GM19239 (cell line): ENCODE data around the gene KLK15.
"Not testable (repeated sequence)": the region's sequence is repeated elsewhere in the genome, so short reads cannot be mapped to it uniquely, and the experiment has no call there.

ENCODE experiments used
- DNase-seq: peaks from one replicate; pipeline ENCODE4 v3.0.0; 2011; ENCODE audit warnings: low spot score; ENCODE audit not compliant: insufficient read length
- FAIRE-seq: peaks from 2 replicates; lab custom pipeline; 2011; peaks lifted over from hg19 to GRCh38; lab: Jason Lieb, UNC

Gene KLK15

GRCh38 chr19:50797781-50798658 is 35.4 kb downstream of the KLK15 start:
- DNase-seq, result no peak
- FAIRE-seq, result no peak

- DNase-seq, result no peak
- no peak for FAIRE-seq
Observed at GRCh38 chr19:50797429-50797780, 36.0 kb downstream of the KLK15 start.

GRCh38 chr19:50796634-50797428 is 36.5 kb downstream of the KLK15 start:
- DNase-seq (no peak), FAIRE-seq (no peak)

- FAIRE-seq (no peak), DNase-seq (no peak)
Observed at GRCh38 chr19:50796128-50796633, 37.2 kb downstream of the KLK15 start.

- DNase-seq (no peak), FAIRE-seq (no peak)
Observed at GRCh38 chr19:50795664-50796073, 37.7 kb downstream of the KLK15 start.

- no peak for DNase-seq
- no peak for FAIRE-seq
Observed at GRCh38 chr19:50794876-50795663, 38.3 kb downstream of the KLK15 start.

- DNase-seq, result no peak
- no peak for FAIRE-seq
Observed at GRCh38 chr19:50794074-50794875, 39.1 kb downstream of the KLK15 start.

GRCh38 chr19:50793558-50794065 is 39.8 kb downstream of the KLK15 start:
- FAIRE-seq (no peak), DNase-seq (no peak)

GRCh38 chr19:50792272-50793250 is 40.8 kb downstream of the KLK15 start:
- FAIRE-seq, result no peak
- DNase-seq, result no peak

GRCh38 chr19:50791594-50792271 is 41.6 kb downstream of the KLK15 start:
- DNase-seq (no peak), FAIRE-seq (no peak)

- DNase-seq (no peak), FAIRE-seq (no peak)
Observed at GRCh38 chr19:50790922-50791467, 42.4 kb downstream of the KLK15 start.

- FAIRE-seq (no peak), DNase-seq (no peak)
Observed at GRCh38 chr19:50790396-50790795, 43.0 kb downstream of the KLK15 start, which contains the start of gene ACP4. ACP4 (plus strand) TSS chr19:50790415; CDS start chr19:50790415, 0 bp downstream.

- DNase-seq (no peak), FAIRE-seq (no peak)
Observed at GRCh38 chr19:50785329-50785728, 48.0 kb downstream of the KLK15 start.

- DNase-seq (no peak), FAIRE-seq (no peak)
Observed at GRCh38 chr19:50784710-50785109, 48.7 kb downstream of the KLK15 start.

GRCh38 chr19:50783848-50784152 is 49.6 kb downstream of the KLK15 start:
- FAIRE-seq, DNase-seq: not testable (repeated sequence)

GRCh38 chr19:50780753-50781435 is 52.5 kb downstream of the KLK15 start:
- no peak for FAIRE-seq
- DNase-seq, result no peak
